Astrocyte (in vitro differentiated cells and primary cell): Measurements from ENCODE around the gene SCRN3. TPM values are rescaled to one million over a fixed set of nuclear protein-coding genes. Genes with fewer than 3 reads are reported as not detected.
"Not testable (repeated sequence)": the region's sequence is repeated elsewhere in the genome, so short reads cannot be mapped to it uniquely, and the experiment has no call there.

Experiments
- DNase-seq: peaks from one replicate; pipeline ENCODE4 v3.0.0-alpha.2; 2010; ENCODE audit warnings: low read depth
- FAIRE-seq: peaks from 2 replicates; lab custom pipeline; 2011; peaks lifted over from hg19 to GRCh38; lab: Jason Lieb, UNC
- H2AFZ ChIP-seq: 2 replicates; pipeline ENCODE4 v1.6.0; 2012; ENCODE audit warnings: low read depth, low read length, inconsistent platforms
- H3K27ac ChIP-seq: 2 replicates; pipeline ENCODE4 v1.5.1; 2011; ENCODE audit warnings: low read depth, low read length, inconsistent platforms
- H3K27me3 ChIP-seq: 2 replicates; pipeline ENCODE4 v1.6.0; 2011; ENCODE audit warnings: low read length, inconsistent platforms; ENCODE audit not compliant: insufficient read depth
- H3K36me3 ChIP-seq: 2 replicates; pipeline ENCODE4 v1.5.1; 2011; ENCODE audit warnings: low read length, inconsistent platforms; ENCODE audit not compliant: insufficient read depth
- H3K4me1 ChIP-seq: 2 replicates; pipeline ENCODE4 v1.5.1; 2011; ENCODE audit warnings: low read length, inconsistent platforms; ENCODE audit not compliant: insufficient read depth
- H3K4me2 ChIP-seq: 2 replicates; pipeline ENCODE4 v1.6.0; 2012; ENCODE audit warnings: low read length, inconsistent platforms
- H3K4me3 ChIP-seq: 2 replicates; pipeline ENCODE4 v1.5.1; 2011; ENCODE audit warnings: low read depth, mild to moderate bottlenecking, low read length, inconsistent platforms; ENCODE audit not compliant: insufficient read depth
- H3K79me2 ChIP-seq: 2 replicates; pipeline ENCODE4 v1.6.0; 2012; ENCODE audit warnings: mild to moderate bottlenecking, low read length, inconsistent platforms; ENCODE audit not compliant: insufficient read depth
- H3K9ac ChIP-seq: 2 replicates; pipeline ENCODE4 v1.6.0; 2012; ENCODE audit warnings: mild to moderate bottlenecking, low read length, inconsistent platforms
- H3K9me3 ChIP-seq: 2 replicates; pipeline ENCODE4 v1.5.1; 2012; ENCODE audit warnings: low read depth, mild to moderate bottlenecking, low read length, inconsistent platforms; ENCODE audit not compliant: insufficient read depth
- H4K20me1 ChIP-seq: 2 replicates; pipeline ENCODE4 v1.6.0; 2012; ENCODE audit warnings: low read length, inconsistent platforms; ENCODE audit not compliant: insufficient read depth
- H3K27ac Mint-ChIP-seq: one replicate; pipeline ENCODE4 v1.8.0; 2021; ENCODE audit warnings: mild to moderate bottlenecking, mixed read lengths; ENCODE audit not compliant: unreplicated experiment
- H3K27me3 Mint-ChIP-seq: one replicate; pipeline ENCODE4 v1.8.0; 2021; ENCODE audit warnings: low read depth, mixed read lengths; ENCODE audit not compliant: unreplicated experiment
- H3K36me3 Mint-ChIP-seq: one replicate; pipeline ENCODE4 v1.8.0; 2021; ENCODE audit warnings: low read depth, mixed read lengths; ENCODE audit not compliant: unreplicated experiment
- H3K4me1 Mint-ChIP-seq: one replicate; pipeline ENCODE4 v1.8.0; 2021; ENCODE audit warnings: low read depth, mixed read lengths; ENCODE audit not compliant: unreplicated experiment
- H3K4me3 Mint-ChIP-seq: one replicate; pipeline ENCODE4 v1.8.0; 2021; ENCODE audit warnings: mild to moderate bottlenecking, moderate library complexity, mixed read lengths; ENCODE audit not compliant: unreplicated experiment
- H3K9me3 Mint-ChIP-seq: one replicate; pipeline ENCODE4 v1.8.0; 2021; ENCODE audit warnings: mild to moderate bottlenecking, mixed read lengths; ENCODE audit not compliant: unreplicated experiment
- EZH2 ChIP-seq: IDR thresholded peaks from 2 replicates; pipeline ENCODE4 v1.6.1; 2012; ENCODE audit warnings: mild to moderate bottlenecking, low read length, inconsistent platforms; ENCODE audit not compliant: insufficient read depth
- total RNA-seq: library from RNA; stranded (reverse); gene quantifications from 2 replicates; pipeline ENCODE4 v1.2.1, GENCODE V29; 2021
- TF ChIP-seq, protein P1 (sequence below): IDR thresholded peaks from 2 replicates; pipeline ENCODE4 v1.5.1; 2011; ENCODE audit warnings: low read depth, mild to moderate bottlenecking, inconsistent platforms, low read length, moderate library complexity; ENCODE audit not compliant: insufficient read depth

The SCRN3 gene
- total RNA-seq, 1 donor from 2014 or later: 20.1 TPM

DNA sequence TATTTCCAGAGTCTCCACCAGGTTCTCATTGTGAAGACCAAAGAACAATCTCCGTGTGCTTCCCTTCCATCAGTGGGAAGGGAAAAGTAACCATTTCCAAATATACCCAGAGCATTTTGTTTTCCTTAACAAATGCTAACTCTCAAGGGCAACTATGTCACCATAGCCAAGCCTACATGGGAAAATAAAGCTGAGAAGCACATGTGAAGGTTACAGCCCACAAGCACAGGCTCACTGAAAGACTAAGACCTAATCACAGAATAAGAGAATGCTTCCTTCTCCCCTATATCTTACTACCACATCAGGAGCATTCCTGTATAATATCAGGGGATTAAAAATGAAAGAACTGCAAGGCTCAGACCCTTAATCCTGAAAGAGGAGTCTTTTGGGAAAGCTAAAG is 32.6 kb upstream of the SCRN3 start:
- Histone ChIP-seq H3K27ac (no peak overlapping the region), H4K20me1 (no peaks in the 10 kb centered on the region), H3K79me2 (no peaks in the 10 kb centered on the region), H3K4me1 (no peaks in the 10 kb centered on the region), H3K4me2 (no peak overlapping the region), H3K4me3 (no peak overlapping the region), H3K9me3 (peaks cover 5% of the 10 kb centered on the region), H3K36me3 (peaks cover 2% of the 10 kb centered on the region), H3K27me3 (no peaks in the 10 kb centered on the region), H2AFZ (no peak overlapping the region), H3K9ac (no peak overlapping the region)
- Mint-ChIP-seq H3K27me3 (no peaks in the 10 kb centered on the region), H3K27ac (no peak overlapping the region), H3K9me3 (peaks cover 13% of the 10 kb centered on the region), H3K4me3 (no peak overlapping the region), H3K36me3 (peaks cover 31% of the 10 kb centered on the region), H3K4me1 (no peaks in the 10 kb centered on the region)
- TF ChIP-seq EZH2: no peak
- TF ChIP-seq, protein P1, sequence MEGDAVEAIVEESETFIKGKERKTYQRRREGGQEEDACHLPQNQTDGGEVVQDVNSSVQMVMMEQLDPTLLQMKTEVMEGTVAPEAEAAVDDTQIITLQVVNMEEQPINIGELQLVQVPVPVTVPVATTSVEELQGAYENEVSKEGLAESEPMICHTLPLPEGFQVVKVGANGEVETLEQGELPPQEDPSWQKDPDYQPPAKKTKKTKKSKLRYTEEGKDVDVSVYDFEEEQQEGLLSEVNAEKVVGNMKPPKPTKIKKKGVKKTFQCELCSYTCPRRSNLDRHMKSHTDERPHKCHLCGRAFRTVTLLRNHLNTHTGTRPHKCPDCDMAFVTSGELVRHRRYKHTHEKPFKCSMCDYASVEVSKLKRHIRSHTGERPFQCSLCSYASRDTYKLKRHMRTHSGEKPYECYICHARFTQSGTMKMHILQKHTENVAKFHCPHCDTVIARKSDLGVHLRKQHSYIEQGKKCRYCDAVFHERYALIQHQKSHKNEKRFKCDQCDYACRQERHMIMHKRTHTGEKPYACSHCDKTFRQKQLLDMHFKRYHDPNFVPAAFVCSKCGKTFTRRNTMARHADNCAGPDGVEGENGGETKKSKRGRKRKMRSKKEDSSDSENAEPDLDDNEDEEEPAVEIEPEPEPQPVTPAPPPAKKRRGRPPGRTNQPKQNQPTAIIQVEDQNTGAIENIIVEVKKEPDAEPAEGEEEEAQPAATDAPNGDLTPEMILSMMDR: no peak
- FAIRE-seq (no peak), DNase-seq (no peak)

DNA sequence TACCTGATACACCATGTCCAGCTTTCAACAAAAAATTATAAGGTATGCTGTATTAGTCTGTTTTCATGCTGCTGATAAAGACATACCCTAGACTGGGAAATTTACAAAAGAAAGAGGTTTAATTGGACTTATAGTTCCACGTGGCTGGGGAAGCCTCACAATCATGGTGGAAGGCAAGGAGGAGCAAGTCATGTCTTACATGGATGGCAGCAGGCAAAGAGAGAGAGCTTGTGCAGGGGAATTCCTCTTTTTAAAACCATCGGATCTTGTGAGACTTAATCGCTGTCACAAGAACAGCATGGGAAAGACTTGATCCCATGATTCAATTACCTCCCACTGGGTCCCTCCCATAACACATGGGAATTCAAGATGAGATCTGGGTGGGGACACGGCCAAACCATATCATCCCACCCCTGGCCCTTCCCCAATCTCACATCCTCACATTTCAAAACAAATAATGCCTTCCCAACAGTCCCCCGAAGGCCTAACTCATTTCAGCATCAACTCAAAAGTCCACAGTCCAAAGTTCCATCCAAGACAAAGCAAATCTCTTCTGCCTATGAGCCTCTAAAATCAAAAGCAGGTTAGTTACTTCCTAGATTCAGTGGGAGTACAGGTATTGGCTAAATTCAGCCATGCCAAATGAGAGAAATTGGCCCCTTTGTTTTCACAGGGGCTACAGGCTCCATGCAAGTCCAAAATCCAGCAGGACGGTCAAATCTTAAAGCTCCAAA is 31.9 kb upstream of the SCRN3 start:
- not testable (repeated sequence) for H3K4me2 ChIP-seq, H3K4me3 ChIP-seq, DNase-seq, H3K27ac ChIP-seq, H4K20me1 ChIP-seq, H3K9ac ChIP-seq, H3K9me3 ChIP-seq, H2AFZ ChIP-seq, H3K27ac Mint-ChIP-seq, FAIRE-seq, H3K4me1 ChIP-seq, H3K36me3 ChIP-seq, H3K27me3 Mint-ChIP-seq, H3K27me3 ChIP-seq, H3K79me2 ChIP-seq, H3K4me3 Mint-ChIP-seq, H3K4me1 Mint-ChIP-seq
- peaks cover 33% of the 10 kb centered on the region for H3K36me3 Mint-ChIP-seq
- peaks cover 13% of the 10 kb centered on the region for H3K9me3 Mint-ChIP-seq

DNA sequence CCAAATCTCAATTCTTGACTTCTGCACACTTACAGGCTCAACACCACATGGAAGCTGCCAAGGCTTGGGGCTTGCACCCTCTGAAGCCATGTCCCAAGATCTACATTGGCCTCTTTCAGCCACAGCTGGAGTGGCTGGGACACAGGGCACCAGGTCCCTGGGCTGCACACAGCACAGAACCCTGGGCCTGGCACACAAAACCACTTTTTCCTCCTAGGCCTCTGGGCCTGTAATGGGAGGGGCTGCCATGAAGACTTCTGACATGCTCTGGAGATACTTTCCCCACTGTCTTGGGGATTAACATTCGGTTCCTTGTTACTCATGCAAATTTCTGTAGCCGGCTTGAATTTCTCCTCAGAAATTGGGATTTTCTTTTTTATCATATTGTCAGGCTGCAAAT is 30.9 kb upstream of the SCRN3 start:
- no peak overlapping the region for H3K4me3 ChIP-seq
- no peak for FAIRE-seq
- no peak overlapping the region for H2AFZ ChIP-seq
- H3K9me3 Mint-ChIP-seq: peaks cover 13% of the 10 kb centered on the region
- H3K36me3 Mint-ChIP-seq: peaks cover 33% of the 10 kb centered on the region
- H4K20me1 ChIP-seq: no peaks in the 10 kb centered on the region
- H3K27me3 Mint-ChIP-seq: no peaks in the 10 kb centered on the region
- no peaks in the 10 kb centered on the region for H3K4me1 ChIP-seq
- no peaks in the 10 kb centered on the region for H3K27me3 ChIP-seq
- H3K27ac ChIP-seq: no peak overlapping the region
- TF ChIP-seq, protein P1: no peak
- no peak for TF ChIP-seq EZH2
- H3K27ac Mint-ChIP-seq: no peak overlapping the region
- H3K79me2 ChIP-seq: no peaks in the 10 kb centered on the region
- no peak overlapping the region for H3K4me3 Mint-ChIP-seq
- DNase-seq: no peak
- H3K4me1 Mint-ChIP-seq: no peaks in the 10 kb centered on the region
- peaks cover 5% of the 10 kb centered on the region for H3K9me3 ChIP-seq
- no peak overlapping the region for H3K9ac ChIP-seq
- peaks cover 2% of the 10 kb centered on the region for H3K36me3 ChIP-seq
- H3K4me2 ChIP-seq: no peak overlapping the region
